Measurements from ENCODE around the gene MEMO1. TPM values are rescaled to one million over a fixed set of nuclear protein-coding genes. Genes with fewer than 3 reads are reported as not detected.
"Not testable (repeated sequence)": the region's sequence is repeated elsewhere in the genome, so short reads cannot be mapped to it uniquely, and the experiment has no call there.

MEMO1 gene
- 43.0 and 54.6 TPM in 2 replicates for total RNA-seq (2022)
- percentile 86 among the genes with signal in this experiment for Bru-seq, nascent RNA
- BruChase-seq, experiment 1, labeled RNA remaining after a 6-hour chase: percentile 67 among the genes with signal in this experiment
- percentile 79 among the genes with signal in this experiment for BruChase-seq, experiment 2, labeled RNA remaining after a 2-hour chase
- long read RNA-seq, full-length matches to known transcripts: 38 of 55 reads
- long read RNA-seq, partial matches to known transcripts: 2 of 55 reads
- long read RNA-seq, other reads (novel, unspliced or antisense): 15 of 55 reads

DNA sequence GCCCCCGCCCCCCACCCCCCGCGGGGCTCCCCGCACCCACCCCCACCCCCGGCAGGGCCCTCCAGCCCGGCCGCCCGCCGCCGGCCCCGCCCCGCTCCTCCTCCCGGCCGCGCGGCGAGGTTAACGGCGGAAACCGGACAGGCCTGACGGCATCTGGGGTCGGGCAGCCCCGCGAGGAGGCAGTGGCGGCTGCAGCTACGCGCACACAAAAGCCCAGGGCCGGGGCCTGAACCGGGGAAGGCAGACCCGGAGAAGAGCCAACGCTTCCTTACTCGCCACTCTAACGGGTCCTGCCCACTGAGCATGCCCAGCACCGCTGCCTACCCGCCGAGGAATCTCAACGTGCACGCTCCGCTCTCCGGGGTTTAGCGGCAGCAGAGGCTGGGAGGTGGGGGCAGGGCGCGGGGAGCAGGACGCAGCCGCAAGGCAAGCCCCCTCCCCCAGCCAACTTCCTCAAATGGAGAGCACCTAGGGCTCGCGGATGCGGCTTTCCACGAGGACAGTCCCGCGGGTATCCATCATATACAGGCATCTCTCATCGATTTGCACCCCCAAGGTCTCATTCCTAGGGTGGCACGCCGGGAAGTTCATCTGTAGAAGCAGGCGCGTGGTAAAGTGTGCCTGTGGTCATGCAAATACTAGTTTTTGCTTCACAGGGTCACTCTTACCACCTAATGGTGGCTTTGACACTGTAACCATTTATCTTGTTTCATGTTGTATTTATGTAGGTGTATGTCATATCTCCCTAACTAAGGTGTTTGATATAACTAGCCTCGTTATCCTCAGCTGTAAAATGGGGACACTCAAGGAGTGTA, at the start of gene MEMO1:
MEMO1 (minus strand) TSS at position 339 of the 815 bp plus-strand sequence. CDS start 761 bp downstream, outside the sequence.
- ChIA-PET POLR2A (interaction anchor here (0.7 to 1.6 kb wide), 7 partner anchors 9 to 266 kb away, joined by 3 to 20 read pairs (median 4); partner anchors contain the start of genes DPY30 and SPAST), CTCF (no interaction called here)
- BruUV-seq (replicated peaks): no TSS peak
- H3K36me3 Mint-ChIP-seq (ENCODE audit: insufficient read depth, unreplicated experiment): peaks cover 2% of the 10 kb centered on the region
- no peaks in the 10 kb centered on the region for H3K9me3 Mint-ChIP-seq (ENCODE audit: unreplicated experiment)
- TF ChIP-seq, protein P1, sequence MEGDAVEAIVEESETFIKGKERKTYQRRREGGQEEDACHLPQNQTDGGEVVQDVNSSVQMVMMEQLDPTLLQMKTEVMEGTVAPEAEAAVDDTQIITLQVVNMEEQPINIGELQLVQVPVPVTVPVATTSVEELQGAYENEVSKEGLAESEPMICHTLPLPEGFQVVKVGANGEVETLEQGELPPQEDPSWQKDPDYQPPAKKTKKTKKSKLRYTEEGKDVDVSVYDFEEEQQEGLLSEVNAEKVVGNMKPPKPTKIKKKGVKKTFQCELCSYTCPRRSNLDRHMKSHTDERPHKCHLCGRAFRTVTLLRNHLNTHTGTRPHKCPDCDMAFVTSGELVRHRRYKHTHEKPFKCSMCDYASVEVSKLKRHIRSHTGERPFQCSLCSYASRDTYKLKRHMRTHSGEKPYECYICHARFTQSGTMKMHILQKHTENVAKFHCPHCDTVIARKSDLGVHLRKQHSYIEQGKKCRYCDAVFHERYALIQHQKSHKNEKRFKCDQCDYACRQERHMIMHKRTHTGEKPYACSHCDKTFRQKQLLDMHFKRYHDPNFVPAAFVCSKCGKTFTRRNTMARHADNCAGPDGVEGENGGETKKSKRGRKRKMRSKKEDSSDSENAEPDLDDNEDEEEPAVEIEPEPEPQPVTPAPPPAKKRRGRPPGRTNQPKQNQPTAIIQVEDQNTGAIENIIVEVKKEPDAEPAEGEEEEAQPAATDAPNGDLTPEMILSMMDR (IDR thresholded peaks at IDR 0.05; ENCODE audit: unreplicated experiment): no peak
- peak within 1 kb of the TSS; percentile 86 for H3K4me3 Mint-ChIP-seq (ENCODE audit: unreplicated experiment)
- peak; percentile 92 for DNase-seq (ENCODE audit: unreplicated experiment)
- peak within 1 kb of the TSS; percentile 67 for H3K27ac Mint-ChIP-seq (ENCODE audit: low read depth, unreplicated experiment)
- intact Hi-C loops (cut with micrococcal nuclease): loop anchor here (2.0 kb wide), 1 partner anchor 52 kb away; the partner anchor contains the start of gene SPAST
- no peaks in the 10 kb centered on the region for H3K27me3 Mint-ChIP-seq (ENCODE audit: insufficient read depth, unreplicated experiment)
- H3K4me1 Mint-ChIP-seq (ENCODE audit: insufficient read depth, unreplicated experiment): peaks cover 20% of the 10 kb centered on the region

DNA sequence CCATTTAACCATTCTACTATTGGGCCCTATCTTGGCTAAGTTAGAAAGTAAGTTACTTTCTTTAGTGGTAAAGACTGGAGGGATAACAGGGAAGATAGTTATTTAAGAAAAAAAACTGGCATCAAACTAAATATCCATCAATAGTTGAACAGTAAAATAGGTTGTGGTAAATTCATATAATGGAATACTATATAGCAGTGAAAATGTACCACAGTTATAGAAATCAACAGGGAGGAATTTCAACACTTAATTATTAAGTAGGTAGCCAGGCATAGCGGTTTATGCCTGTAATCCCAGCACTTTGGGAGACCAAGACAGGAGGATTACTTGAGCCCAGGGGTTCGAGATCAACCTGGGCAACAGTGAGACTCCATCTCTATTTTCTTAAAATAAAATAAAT, 49.5 kb upstream of the MEMO1 start:
- no peaks in the 10 kb centered on the region for H3K9me3 Mint-ChIP-seq (ENCODE audit: unreplicated experiment)

DNA sequence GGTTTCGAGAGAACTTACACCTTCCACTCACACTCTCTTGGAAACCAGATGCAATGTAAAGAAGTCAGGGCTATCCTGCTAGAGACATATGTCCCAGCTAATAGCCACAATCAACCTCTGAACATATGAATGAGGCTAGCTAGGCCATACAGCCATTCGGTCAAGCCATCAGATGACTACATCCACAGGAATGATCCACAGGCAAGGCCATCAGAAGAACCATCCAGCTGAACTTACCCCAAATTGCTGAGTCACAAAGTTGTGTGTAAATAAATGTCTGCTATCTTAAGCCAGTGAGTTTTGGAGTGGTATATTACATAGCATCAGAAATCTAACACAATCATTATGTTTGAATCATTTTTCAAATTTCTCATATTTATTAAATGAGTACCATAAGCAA, 47.3 kb upstream of the MEMO1 start:
- H3K9me3 Mint-ChIP-seq (ENCODE audit: unreplicated experiment): no peaks in the 10 kb centered on the region
- H3K27ac Mint-ChIP-seq (ENCODE audit: low read depth, unreplicated experiment): no peak overlapping the region
- no TSS peak for BruUV-seq (replicated peaks)
- ChIA-PET CTCF (interaction anchor here (0.6 kb wide), 1 partner anchor 337 kb away, joined by 3 read pairs; no protein-coding TSS in a partner anchor), POLR2A (interaction anchor here (1.3 kb wide), 1 partner anchor 19 kb away, joined by 5 read pairs; the partner anchor contains the start of gene DPY30)
- DNase-seq (ENCODE audit: unreplicated experiment): no peak
- TF ChIP-seq, protein P1 (IDR thresholded peaks at IDR 0.05; ENCODE audit: unreplicated experiment): no peak
- H3K27me3 Mint-ChIP-seq (ENCODE audit: insufficient read depth, unreplicated experiment): no peaks in the 10 kb centered on the region
- H3K36me3 Mint-ChIP-seq (ENCODE audit: insufficient read depth, unreplicated experiment): peaks cover 1% of the 10 kb centered on the region
- intact Hi-C loops (cut with micrococcal nuclease): no loop called here
- no peak overlapping the region for H3K4me3 Mint-ChIP-seq (ENCODE audit: unreplicated experiment)
- H3K4me1 Mint-ChIP-seq (ENCODE audit: insufficient read depth, unreplicated experiment): peaks cover 9% of the 10 kb centered on the region

More for the DNA sequence above, 49.5 kb upstream of the MEMO1 start:
- Mint-ChIP-seq H3K36me3 (ENCODE audit: insufficient read depth, unreplicated experiment) (peaks cover 6% of the 10 kb centered on the region), H3K27ac (ENCODE audit: low read depth, unreplicated experiment) (no peak overlapping the region), H3K4me1 (ENCODE audit: insufficient read depth, unreplicated experiment) (peaks cover 9% of the 10 kb centered on the region), H3K4me3 (ENCODE audit: unreplicated experiment) (no peak overlapping the region), H3K27me3 (ENCODE audit: insufficient read depth, unreplicated experiment) (no peaks in the 10 kb centered on the region)
- DNase-seq (ENCODE audit: unreplicated experiment): no peak
- intact Hi-C loops (cut with micrococcal nuclease): loop anchor here (5.0 to 10.0 kb wide), 2 partner anchors 105 to 648 kb away; partner anchors contain the start of genes SLC30A6 and XDH
- TF ChIP-seq, protein P1 (IDR thresholded peaks at IDR 0.05; ENCODE audit: unreplicated experiment): no peak
- POLR2A ChIA-PET: no interaction called here
- no TSS peak for BruUV-seq (replicated peaks)
- CTCF ChIA-PET: no interaction called here

DNA sequence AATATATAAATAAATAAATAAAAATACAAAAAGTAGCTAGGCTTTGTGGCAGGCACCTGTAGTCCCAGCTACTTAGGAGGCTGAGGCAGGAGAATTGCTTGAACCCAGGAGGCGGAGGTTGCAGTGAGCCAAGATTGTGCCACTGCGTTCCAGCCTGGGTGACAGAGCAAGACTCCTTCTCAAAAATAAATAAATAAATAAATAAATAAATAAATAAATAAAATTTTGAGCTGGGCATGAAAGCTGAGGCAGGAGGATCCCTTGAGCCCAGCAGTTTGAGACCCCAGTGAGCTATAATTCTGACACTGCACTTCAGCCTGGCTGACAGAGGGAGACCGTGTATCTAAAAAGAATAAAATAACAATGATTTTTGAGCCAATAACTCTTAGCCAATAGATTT, 43.8 kb upstream of the MEMO1 start:
- intact Hi-C loops (cut with micrococcal nuclease); H3K9me3 Mint-ChIP-seq (ENCODE audit: unreplicated experiment); H3K27ac Mint-ChIP-seq (ENCODE audit: low read depth, unreplicated experiment); H3K4me3 Mint-ChIP-seq (ENCODE audit: unreplicated experiment); CTCF ChIA-PET; H3K4me1 Mint-ChIP-seq (ENCODE audit: insufficient read depth, unreplicated experiment); H3K36me3 Mint-ChIP-seq (ENCODE audit: insufficient read depth, unreplicated experiment); H3K27me3 Mint-ChIP-seq (ENCODE audit: insufficient read depth, unreplicated experiment); DNase-seq (ENCODE audit: unreplicated experiment); BruUV-seq (replicated peaks): not testable (repeated sequence)
- POLR2A ChIA-PET: interaction anchor here (1.1 to 2.5 kb wide), 3 partner anchors 9 to 34 kb away, joined by 4 to 18 read pairs (median 18); partner anchors contain the start of genes DPY30 and SPAST

All from MCF 10A (cell line).